Body of pancreas (tissue), 4 donors: ENCODE measurements around the gene SLC25A10. TPM values are rescaled to one million over a fixed set of nuclear protein-coding genes. Genes with fewer than 3 reads are reported as not detected.

Source experiments
- ATAC-seq: fragments of 150-250 bp; one replicate; pipeline ENCODE4 v1.9.1; 2016
- DNase-seq, 4 donors: peaks; one replicate each; pipeline ENCODE4 v3.0.0-alpha.2; 2019
- H3K27ac ChIP-seq, 4 donors: fragments of 200-600 bp; sonication (generic); 1 replicate in 3 of 4; 2 replicates in 1 of 4; pipeline versions ENCODE4 v1.5.1 to v1.6.1; 2016 to 2019; ENCODE audit warnings: mild to moderate bottlenecking in 1 of 4, mixed read lengths in 1 of 4, moderate library complexity in 1 of 4
- H3K27me3 ChIP-seq, 2 donors: fragments of 200-600 bp; sonication (generic); one replicate each; pipeline ENCODE4 v1.6.0; 2016; ENCODE audit warnings: mild to moderate bottlenecking in 1 of 2
- H3K36me3 ChIP-seq, 2 donors: fragments of 200-600 bp; sonication (generic); replicated peaks in 1 of 2; 2 replicates each; pipeline ENCODE4 v1.5.1; 2016; ENCODE audit warnings: low read depth in 2 of 2; ENCODE audit not compliant: insufficient read depth in 1 of 2
- H3K4me1 ChIP-seq: fragments of 200-600 bp; sonication (generic); one replicate; pipeline ENCODE4 v1.6.0; 2016
- H3K4me3 ChIP-seq, 2 donors: fragments of 200-600 bp; sonication (generic); 1 replicate in 1 of 2; 2 replicates in 1 of 2; pipeline ENCODE4 v1.5.1; 2016 to 2019
- H3K9me3 ChIP-seq, 3 donors: fragments of 200-600 bp; sonication (generic); 1 replicate in 2 of 3; 2 replicates in 1 of 3; pipeline ENCODE4 v1.5.1; 2016
- CTCF ChIP-seq, 7 experiments: fragments of 450-650 bp in 4 of 7; fragments of 200-600 bp in 3 of 7; sonication (generic) in 3 of 7; IDR thresholded peaks; one replicate each; pipeline ENCODE4 v1.5.1; 2016 to 2019; ENCODE audit warnings: antibody characterized with exemption in 7 of 7
- POLR2A ChIP-seq, 3 donors: fragments of 450-650 bp; IDR thresholded peaks; one replicate each; pipeline ENCODE4 v1.6.1; 2016; ENCODE audit warnings: antibody characterized with exemption in 3 of 3, mild to moderate bottlenecking in 2 of 3
- WGBS, 2 donors: methylation state at CpG; one replicate each; pipeline ENCODE4 v1.1.5; 2017; 5-methylcytosine and 5-hydroxymethylcytosine counted together
- intact Hi-C: fragments of 100-400 bp; cut with DNase I; formaldehyde crosslinking; loops from one replicate; pipeline ENCODE4 v1.15.1; 2023
- total RNA-seq, 2 donors: library from RNA; depleted of rRNA; stranded (reverse); fragments of >200 nt; gene quantifications; one replicate each; pipeline ENCODE4 v1.1.0, GENCODE V29; 2016

The SLC25A10 gene
- total RNA-seq, 2 donors from 2014 or later = 15.8 to 18.9 TPM

DNA sequence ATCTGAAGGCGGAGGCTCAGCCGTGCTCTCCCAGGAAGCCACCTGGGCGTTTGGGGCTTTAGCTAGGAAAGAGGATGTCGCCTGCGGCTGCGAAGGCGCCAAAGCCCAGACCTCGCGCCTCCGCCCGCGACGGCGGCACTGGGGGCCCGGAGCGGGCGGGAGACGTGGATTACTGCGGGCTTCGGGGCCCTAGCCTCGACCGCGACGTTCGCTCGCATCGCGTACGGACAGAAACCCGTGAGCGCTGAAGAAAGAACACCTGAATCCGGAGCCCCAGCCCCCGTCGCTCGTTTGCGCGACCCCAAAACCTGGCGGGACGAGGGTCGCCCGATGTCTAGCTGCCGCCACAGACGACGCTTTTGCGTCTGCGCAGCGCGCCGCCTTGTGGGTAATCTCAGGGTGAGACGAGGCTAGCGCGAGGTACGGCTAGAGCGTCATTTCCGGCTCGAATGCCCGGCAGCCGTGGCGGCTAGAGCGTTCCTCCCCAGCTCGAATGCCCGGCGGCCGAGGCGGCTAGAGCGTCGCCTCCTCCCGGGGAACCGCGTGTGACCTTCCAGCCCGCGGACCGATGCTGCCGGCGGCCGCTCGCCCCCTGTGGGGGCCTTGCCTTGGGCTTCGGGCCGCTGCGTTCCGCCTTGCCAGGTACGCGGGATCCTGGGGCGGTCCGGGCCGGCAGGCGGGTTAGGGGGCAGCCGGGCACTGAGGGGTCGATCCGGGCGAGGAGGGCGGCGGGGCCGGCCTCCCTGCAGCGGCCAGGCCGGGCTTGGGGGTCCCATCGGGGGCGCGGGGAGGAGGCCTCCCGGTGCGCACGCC is 8.9 kb upstream of the SLC25A10 start, which contains the start of gene MRPL12:
Gene MRPL12, plus strand, starts transcription at position 434 of the 813 bp plus-strand sequence. Its CDS starts 135 bp downstream, at position 569.
- 0% methylated on average over 87 of the region's 102 CpGs; no CpG with 5 or more reads in 1 of the 2 donors for WGBS, 2 donors
- Histone ChIP-seq H3K27ac (peak within 1 kb of the TSS; percentile 82 to 97 (median 94)), H3K4me3 (peak within 1 kb of the TSS; percentile 80 to 99), H3K36me3 (peaks cover 0 to 7% of the 10 kb centered on the region in 2 donors), H3K4me1 (peaks cover 31% of the 10 kb centered on the region), H3K9me3 (no peaks in the 10 kb centered on the region), H3K27me3 (no peaks in the 10 kb centered on the region)
- ATAC-seq (peak; percentile 96), DNase-seq (peak; percentile 93 to 95 (median 94))
- intact Hi-C loops = no loop called here
- TF ChIP-seq CTCF (IDR thresholded peaks at IDR 0.05) (peak in 5 of 7 experiments; percentile 7 to 46 (median 34)), POLR2A (IDR thresholded peaks at IDR 0.05) (peak; percentile 71 to 91 (median 88))

- H3K9me3 ChIP-seq = no peaks in the 10 kb centered on the region
- TF ChIP-seq CTCF (IDR thresholded peaks at IDR 0.05) (no peak), POLR2A (IDR thresholded peaks at IDR 0.05) (no peak)
- H3K4me1 ChIP-seq = peaks cover 31% of the 10 kb centered on the region
- H3K4me3 ChIP-seq = peak overlapping the region; percentile 80 to 99
- intact Hi-C loops = no loop called here
- no peaks in the 10 kb centered on the region for H3K27me3 ChIP-seq
- ATAC-seq = no peak
- no peak for DNase-seq
- 6 to 18% methylated on average over 3 to 27 of the region's 27 CpGs for WGBS, 2 donors
- H3K27ac ChIP-seq = peak overlapping the region; percentile 82 to 97 (median 94)
- H3K36me3 ChIP-seq = peaks cover 0 to 6% of the 10 kb centered on the region in 2 donors
These were observed 8.1 kb upstream of the SLC25A10 start for GRCh38 chr17:81703747-81704654.

DNA sequence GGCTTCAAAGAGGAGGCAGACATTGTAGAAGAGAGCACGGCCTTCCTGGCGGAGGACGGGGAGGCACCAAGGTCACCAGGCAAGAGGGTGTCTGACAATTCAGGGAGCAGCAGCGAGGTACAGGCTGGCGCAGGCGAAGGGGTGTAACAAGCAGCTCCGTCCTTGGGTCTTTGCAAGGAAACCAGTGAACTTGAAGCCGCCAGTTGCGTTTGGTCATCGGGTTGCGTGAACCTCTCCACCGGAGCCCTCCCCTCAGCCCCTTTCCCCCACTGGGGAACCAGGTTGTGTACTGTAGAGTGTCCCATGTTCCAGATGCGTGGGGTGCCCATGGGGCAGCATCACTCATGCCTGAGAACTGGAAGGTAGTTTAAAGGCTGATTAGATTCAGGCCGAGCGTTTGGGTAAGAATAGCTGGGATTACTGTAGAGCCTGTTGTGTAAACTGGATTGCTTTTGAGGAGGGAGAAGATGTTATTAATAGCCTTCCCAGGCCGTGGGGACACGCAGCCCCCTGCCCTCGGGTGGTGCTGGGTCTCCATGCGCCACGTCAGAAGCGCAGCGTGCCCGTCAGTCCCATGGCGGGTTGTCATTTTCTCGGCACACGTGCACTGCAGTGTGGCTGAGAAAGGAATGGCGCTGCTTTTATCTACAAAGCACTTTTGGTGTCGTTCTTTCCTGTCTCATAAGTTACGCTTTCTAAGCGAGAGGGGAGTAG is 6.4 kb upstream of the SLC25A10 start:
- intact Hi-C loops = no loop called here
- Histone ChIP-seq H3K9me3 (no peaks in the 10 kb centered on the region), H3K4me3 (no peak overlapping the region), H3K4me1 (peaks cover 39% of the 10 kb centered on the region), H3K36me3 (peaks cover 0 to 6% of the 10 kb centered on the region in 2 donors), H3K27ac (no peak overlapping the region), H3K27me3 (no peaks in the 10 kb centered on the region)
- ATAC-seq = no peak
- WGBS, 2 donors = 91 to 94% methylated on average over 30 of the region's 30 CpGs
- no peak for DNase-seq
- TF ChIP-seq CTCF (IDR thresholded peaks at IDR 0.05) (no peak), POLR2A (IDR thresholded peaks at IDR 0.05) (no peak)

GRCh38 chr17:81706232-81706611 is 5.9 kb upstream of the SLC25A10 start:
- WGBS, 2 donors = 89 to 92% methylated on average over 17 of the region's 17 CpGs
- no peak for DNase-seq
- TF ChIP-seq CTCF (IDR thresholded peaks at IDR 0.05) (no peak), POLR2A (IDR thresholded peaks at IDR 0.05) (no peak)

More at GRCh38 chr17:81706232-81706611, 5.9 kb upstream of the SLC25A10 start:
- no peaks in the 10 kb centered on the region for H3K9me3 ChIP-seq
- H3K36me3 ChIP-seq = peaks cover 0 to 6% of the 10 kb centered on the region in 2 donors
- H3K27me3 ChIP-seq = no peaks in the 10 kb centered on the region
- ATAC-seq = no peak
- H3K4me1 ChIP-seq = peaks cover 39% of the 10 kb centered on the region
- H3K27ac ChIP-seq = no peak overlapping the region
- intact Hi-C loops = no loop called here
- no peak overlapping the region for H3K4me3 ChIP-seq
